SK-N-SH (cell line): ENCODE data around the gene IL1R1. TPM values are rescaled to one million over a fixed set of nuclear protein-coding genes. Genes with fewer than 3 reads are reported as not detected.

ENCODE experiments used
- CTCF ChIA-PET: fragments of 300-600, 350-600 bp; formaldehyde crosslinking; extraction: SDS; loops from one replicate; lab custom pipeline; 2021; lab: Yijun Ruan, JAX
- POLR2A ChIA-PET: fragments of 350-600 bp; sonication (Branson Sonifier 250); formaldehyde crosslinking; extraction: SDS; loops from one replicate; lab custom pipeline; 2020; ENCODE audit warnings: antibody characterized with exemption, inconsistent platforms; lab: Yijun Ruan, JAX
- DNase-seq: peaks from one replicate; pipeline ENCODE4 v3.0.0; 2012
- H2AFZ ChIP-seq: fragments of 200-600 bp; sonication (generic); 2 replicates; pipeline ENCODE4 v1.8.1; 2016; ENCODE audit warnings: antibody characterized with exemption, mild to moderate bottlenecking, low read depth
- H3F3A ChIP-seq: fragments of 200-600 bp; sonication (generic); replicated peaks from 2 replicates; pipeline ENCODE3; 2016; ENCODE audit warnings: antibody characterized with exemption, mild to moderate bottlenecking; ENCODE audit not compliant: insufficient read depth
- H3K27ac ChIP-seq, 2 experiments: fragments of 200-500 bp in 1 of 2; fragments of 200-600 bp in 1 of 2; sonication (Bioruptor generic) in 1 of 2; sonication (generic), shearing (Covaris generic) in 1 of 2; 2 replicates each; pipeline versions ENCODE4 v1.5.1 to v1.6.1; 2014 to 2016; ENCODE audit warnings: low read depth in 2 of 2, inconsistent platforms in 1 of 2, low read length in 1 of 2, mild to moderate bottlenecking in 1 of 2, mixed read lengths in 1 of 2
- H3K27me3 ChIP-seq: fragments of 200-600 bp; sonication (generic), shearing (Covaris generic); 2 replicates; pipeline ENCODE4 v1.6.1; 2016; ENCODE audit warnings: mixed run types; ENCODE audit not compliant: insufficient read depth
- H3K36me3 ChIP-seq, 2 experiments: fragments of 200-500 bp in 1 of 2; fragments of 200-600 bp in 1 of 2; sonication (Bioruptor generic) in 1 of 2; sonication (generic) in 1 of 2; replicated peaks in 1 of 2; 2 replicates each; pipeline versions ENCODE3 to v1.5.1; 2014 to 2016; ENCODE audit warnings: low read length in 1 of 2, mild to moderate bottlenecking in 1 of 2; ENCODE audit not compliant: insufficient read depth in 2 of 2, control insufficient read depth in 1 of 2
- H3K4me1 ChIP-seq, 2 experiments: fragments of 200-500 bp in 1 of 2; fragments of 200-600 bp in 1 of 2; sonication (Bioruptor generic) in 1 of 2; sonication (generic), shearing (Covaris generic) in 1 of 2; 2 replicates each; pipeline versions ENCODE4 v1.5.1 to v1.6.1; 2014 to 2016; ENCODE audit warnings: low read depth in 1 of 2, low read length in 1 of 2, mixed run types in 1 of 2; ENCODE audit not compliant: insufficient read depth in 2 of 2, control insufficient read depth in 1 of 2
- H3K4me2 ChIP-seq: fragments of 200-600 bp; sonication (generic), shearing (Covaris generic); 2 replicates; pipeline ENCODE4 v1.6.1; 2017; ENCODE audit warnings: mixed run types
- H3K4me3 ChIP-seq, 2 experiments: fragments of 200-500 bp in 1 of 2; fragments of 200-600 bp in 1 of 2; sonication (Bioruptor generic) in 1 of 2; sonication (generic), shearing (Covaris generic) in 1 of 2; 2 replicates each; pipeline versions ENCODE4 v1.5.1 to v1.8.1; 2014 to 2016; ENCODE audit warnings: low read depth in 2 of 2, inconsistent platforms in 1 of 2, low read length in 1 of 2, mild to moderate bottlenecking in 1 of 2, mixed read lengths in 1 of 2, moderate library complexity in 1 of 2
- H3K79me2 ChIP-seq: fragments of 200-600 bp; sonication (generic); 2 replicates; pipeline ENCODE4 v1.8.1; 2017; ENCODE audit warnings: mild to moderate bottlenecking; ENCODE audit not compliant: insufficient read depth
- H3K9ac ChIP-seq: fragments of 200-600 bp; sonication (generic); 2 replicates; pipeline ENCODE4 v1.6.1; 2017; ENCODE audit warnings: mixed run types
- H3K9me2 ChIP-seq: fragments of 200-600 bp; sonication (generic); 2 replicates; pipeline ENCODE4 v1.6.1; 2017; ENCODE audit warnings: mixed run types
- H3K9me3 ChIP-seq: fragments of 200-600 bp; sonication (generic); 2 replicates; pipeline ENCODE4 v1.6.1; 2017; ENCODE audit warnings: mixed run types, mild to moderate bottlenecking, moderate library complexity
- H4K20me1 ChIP-seq: fragments of 200-600 bp; sonication (generic); 2 replicates; pipeline ENCODE4 v1.6.1; 2017; ENCODE audit warnings: mild to moderate bottlenecking, mixed run types; ENCODE audit not compliant: insufficient read depth
- EP300 ChIP-seq, 2 experiments: IDR thresholded peaks; 2 replicates each; pipeline versions ENCODE4 v1.4.0 to v1.6.1; 2012; ENCODE audit warnings: borderline replicate concordance in 1 of 2, low read depth in 1 of 2, low read length in 1 of 2
- EZH2phosphoT487 ChIP-seq: fragments of 200-600 bp; sonication (generic); IDR thresholded peaks from 2 replicates; pipeline ENCODE4 v1.6.1; 2017; ENCODE audit warnings: low read depth, mixed run types, mild to moderate bottlenecking, antibody characterized with exemption, moderate library complexity, borderline replicate concordance
- FOSL2 ChIP-seq: IDR thresholded peaks from 2 replicates; pipeline ENCODE4 v1.4.0; 2012; ENCODE audit warnings: low read depth, mild to moderate bottlenecking, moderate library complexity, borderline replicate concordance
- GATA2 ChIP-seq: sonication (generic); formaldehyde crosslinking; IDR thresholded peaks from 2 replicates; pipeline ENCODE4 v1.5.0; 2020; ENCODE audit warnings: mild to moderate bottlenecking, missing genetic modification reagents
- JUND ChIP-seq: IDR thresholded peaks from 2 replicates; pipeline ENCODE4 v1.4.0; 2012
- RXRA ChIP-seq: IDR thresholded peaks from 2 replicates; pipeline ENCODE4 v1.4.0; 2012; ENCODE audit warnings: low read depth, mild to moderate bottlenecking, borderline replicate concordance
- SIN3A ChIP-seq: IDR thresholded peaks from 2 replicates; pipeline ENCODE4 v1.6.1; 2012; ENCODE audit warnings: low read depth, mild to moderate bottlenecking, low read length, moderate library complexity, borderline replicate concordance
- TAF1 ChIP-seq: IDR thresholded peaks from 2 replicates; pipeline ENCODE4 v1.6.1; 2012; ENCODE audit warnings: low read depth, mild to moderate bottlenecking, low read length, moderate library complexity, borderline replicate concordance
- TCF12 ChIP-seq: IDR thresholded peaks from 2 replicates; pipeline ENCODE4 v1.4.0; 2012
- WGBS: methylation state at CpG from one replicate; pipeline ENCODE4 v1.1.6; 2017; ENCODE audit warnings: low lambda C conversion rate; 5-methylcytosine and 5-hydroxymethylcytosine counted together
- polyA plus RNA-seq, 3 experiments: library from polyadenylated mRNA; depleted of rRNA; stranded (reverse); fragments of >200 nt; gene quantifications; 2 replicates each; pipeline ENCODE4 v1.2.3, GENCODE V29; 2012
- TF ChIP-seq, protein P1 (sequence below): IDR thresholded peaks from 2 replicates; pipeline ENCODE4; 2012

Gene IL1R1
- polyA plus RNA-seq, 1 of the 3 experiments (the other 2 are of a cell fraction): 13.3 TPM

DNA sequence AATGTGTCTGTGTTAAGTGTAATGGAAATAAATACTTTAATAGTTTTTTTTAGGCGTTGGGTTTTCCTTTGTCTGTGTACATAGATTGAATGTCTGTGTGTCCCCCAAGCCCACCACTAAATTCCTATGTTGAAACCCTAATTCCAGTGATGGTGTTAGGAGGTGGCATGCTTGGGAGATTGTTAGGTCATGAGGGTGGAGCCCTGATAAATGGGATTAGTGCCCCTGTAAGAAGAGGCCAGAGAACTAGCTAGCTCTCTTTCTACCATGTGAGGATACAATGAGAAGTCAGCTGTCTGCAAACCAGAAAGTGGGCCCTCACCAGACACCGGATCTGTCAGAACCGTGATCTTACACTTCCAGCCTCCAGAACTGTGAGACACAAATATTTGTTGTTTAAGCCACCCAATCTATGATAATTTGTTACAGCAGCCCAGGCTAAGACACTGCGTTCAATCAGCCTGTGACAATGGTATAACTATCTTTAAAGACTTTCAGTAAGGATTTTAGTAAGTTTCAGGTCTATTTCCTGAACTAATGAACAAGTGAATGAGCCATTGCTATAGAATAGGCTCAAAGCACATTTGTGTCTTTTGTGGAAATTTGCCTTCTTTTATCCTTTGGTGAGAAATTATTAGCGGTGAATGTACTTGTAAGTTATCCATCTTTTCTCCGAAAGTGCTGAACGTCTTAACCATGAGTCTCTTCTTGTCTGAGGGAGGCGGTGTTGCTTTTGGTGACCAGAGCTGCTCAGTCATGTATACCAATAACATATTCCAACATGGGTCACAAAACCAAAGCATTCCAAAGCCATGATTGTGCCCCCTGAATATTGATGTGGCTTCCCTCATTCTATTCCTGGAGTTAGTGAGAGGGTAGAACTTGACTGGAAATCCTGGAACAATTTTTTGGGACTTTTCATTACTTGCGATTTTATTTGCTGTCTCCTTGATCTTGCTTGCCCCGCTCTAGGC lies 29.6 kb upstream of the IL1R1 start:
- ChIA-PET POLR2A (no interaction called here), CTCF (interaction anchor here (0.8 kb wide), 1 partner anchor 9 kb away, joined by 3 read pairs; no protein-coding TSS in a partner anchor)
- Histone ChIP-seq H2AFZ (no peak overlapping the region), H3K4me3 (no peak overlapping the region), H3K4me1 (0 out of 4 replicates have a peak, but pooled peaks cover 0 to 5% of the 10 kb centered on the region in 2 experiments), H3K9ac (peak overlapping the region; percentile 56; the same call in 1 of the 2 replicates), H3K27ac (peak overlapping the region in 1 of 2 experiments; percentile 91; a peak in 2 of 4 replicates), H3K27me3 (no peaks in the 10 kb centered on the region), H3K79me2 (no peaks in the 10 kb centered on the region), H3K9me3 (no peaks in the 10 kb centered on the region), H3K4me2 (no peak overlapping the region), H4K20me1 (no peaks in the 10 kb centered on the region), H3K9me2 (no peaks in the 10 kb centered on the region), H3F3A (peaks cover 6% of the 10 kb centered on the region), H3K36me3 (no peaks in the 10 kb centered on the region)
- no peak for TF ChIP-seq SIN3A
- TF ChIP-seq, protein P1, sequence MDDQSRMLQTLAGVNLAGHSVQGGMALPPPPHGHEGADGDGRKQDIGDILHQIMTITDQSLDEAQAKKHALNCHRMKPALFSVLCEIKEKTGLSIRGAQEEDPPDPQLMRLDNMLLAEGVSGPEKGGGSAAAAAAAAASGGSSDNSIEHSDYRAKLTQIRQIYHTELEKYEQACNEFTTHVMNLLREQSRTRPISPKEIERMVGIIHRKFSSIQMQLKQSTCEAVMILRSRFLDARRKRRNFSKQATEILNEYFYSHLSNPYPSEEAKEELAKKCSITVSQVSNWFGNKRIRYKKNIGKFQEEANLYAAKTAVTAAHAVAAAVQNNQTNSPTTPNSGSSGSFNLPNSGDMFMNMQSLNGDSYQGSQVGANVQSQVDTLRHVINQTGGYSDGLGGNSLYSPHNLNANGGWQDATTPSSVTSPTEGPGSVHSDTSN: no peak
- no peak for TF ChIP-seq JUND
- TF ChIP-seq TCF12: no peak
- TF ChIP-seq GATA2 (CRISPR knock-in tag): no peak
- TF ChIP-seq EP300 (IDR thresholded peaks at IDR 0.05; ENCODE audit: borderline replicate concordance in 1 of 2, low read depth in 1 of 2, low read length in 1 of 2): no peak
- no peak for TF ChIP-seq TAF1
- no peak for TF ChIP-seq EZH2phosphoT487
- DNase-seq: no peak
- WGBS: 74% methylated on average over 10 of the region's 10 CpGs

DNA sequence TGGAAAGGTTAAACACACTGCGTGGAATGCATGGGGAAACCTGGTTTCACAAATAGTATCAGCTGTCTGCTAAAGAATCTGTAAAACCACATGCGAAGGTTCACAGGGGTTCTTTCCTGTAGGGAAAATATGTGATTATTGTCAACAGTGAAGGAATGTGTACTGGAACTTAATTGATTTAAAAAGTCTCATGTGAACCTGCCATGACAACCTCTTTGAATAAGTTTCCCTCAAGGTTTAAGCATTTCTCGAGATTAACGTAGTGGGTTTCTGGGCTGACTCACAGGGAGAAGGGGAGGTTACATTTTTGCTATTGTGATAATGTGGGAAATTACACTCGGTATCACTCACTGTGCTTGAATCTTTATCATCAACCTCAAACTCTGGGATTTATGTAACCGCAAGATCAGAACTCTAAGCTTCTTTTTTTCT lies 28.2 kb upstream of the IL1R1 start:
- no peaks in the 10 kb centered on the region for H4K20me1 ChIP-seq
- peak overlapping the region; percentile 56; the same call in 1 of the 2 replicates for H3K9ac ChIP-seq
- no peak for DNase-seq
- H3K4me1 ChIP-seq: 0 out of 4 replicates have a peak, but pooled peaks cover 0 to 5% of the 10 kb centered on the region in 2 experiments
- no peak overlapping the region for H3K4me3 ChIP-seq
- 35% methylated on average over 6 of the region's 6 CpGs for WGBS
- CTCF ChIA-PET: no interaction called here
- POLR2A ChIA-PET: no interaction called here
- peak overlapping the region; percentile 35 for H3K4me2 ChIP-seq
- H2AFZ ChIP-seq: no peak overlapping the region
- no peaks in the 10 kb centered on the region for H3K36me3 ChIP-seq
- H3K9me3 ChIP-seq: no peaks in the 10 kb centered on the region
- H3K27me3 ChIP-seq: no peaks in the 10 kb centered on the region
- peak overlapping the region in 1 of 2 experiments; percentile 91; a peak in 2 of 4 replicates for H3K27ac ChIP-seq
- no peaks in the 10 kb centered on the region for H3K79me2 ChIP-seq
- no peak for TF ChIP-seq EZH2phosphoT487
- 0 out of 2 replicates have a peak, but pooled peaks have one; percentile 4 for TF ChIP-seq TCF12
- TF ChIP-seq RXRA: 0 out of 2 replicates have a peak, but pooled peaks have one; percentile 3
- TF ChIP-seq, protein P1: no peak
- TF ChIP-seq FOSL2: peak; percentile 58
- H3K9me2 ChIP-seq: no peaks in the 10 kb centered on the region
- peaks cover 6% of the 10 kb centered on the region for H3F3A ChIP-seq
